Middle frontal gyrus (tissue), 1 donor: ENCODE results near the gene CEACAM3.
A peak's percentile ranks its signal among the peaks of the same experiment; 100 is the strongest.

Source experiments
- DNase-seq: peaks from one replicate; pipeline ENCODE4 v3.0.0-alpha.2; 2015; ENCODE audit warnings: low spot score; ENCODE audit errors: extremely low spot score

The CEACAM3 gene

GRCh38 chr19:41844601-41845000 is 48.2 kb downstream of the CEACAM3 start, which contains the start of gene LYPD4:
TSS of gene LYPD4 (minus strand) at chr19:41844683. CDS start at chr19:41839285, 5,398 bp downstream.
- no peak for DNase-seq

- no peak for DNase-seq
These were observed 48.4 kb downstream of the CEACAM3 start, which contains the start of gene DMRTC2 for GRCh38 chr19:41845001-41845050. TSS of gene DMRTC2 (plus strand) at chr19:41845042. CDS start at chr19:41847429, 2,387 bp downstream.

- DNase-seq = no peak
These were observed 48.7 kb downstream of the CEACAM3 start for GRCh38 chr19:41845051-41845590.

GRCh38 chr19:41847351-41848105 is 51.1 kb downstream of the CEACAM3 start:
- DNase-seq = no peak

GRCh38 chr19:41848666-41849065 is 52.3 kb downstream of the CEACAM3 start:
- no peak for DNase-seq

- no peak for DNase-seq
These were observed 52.7 kb downstream of the CEACAM3 start for GRCh38 chr19:41849067-41849466.

- DNase-seq = no peak
These were observed 54.0 kb downstream of the CEACAM3 start for GRCh38 chr19:41850381-41850780.

- DNase-seq = no peak
These were observed 55.1 kb downstream of the CEACAM3 start for GRCh38 chr19:41851456-41851855.

GRCh38 chr19:41853344-41853743 is 57.0 kb downstream of the CEACAM3 start:
- DNase-seq = no peak

GRCh38 chr19:41853768-41854167 is 57.4 kb downstream of the CEACAM3 start:
- no peak for DNase-seq

GRCh38 chr19:41859213-41859617 is 62.8 kb downstream of the CEACAM3 start:
- no peak for DNase-seq

- peak; percentile 99 for DNase-seq
These were observed 63.4 kb downstream of the CEACAM3 start, which contains the start of gene RPS19 for GRCh38 chr19:41859618-41860418. TSS of gene RPS19 (plus strand) at chr19:41860255. CDS start at chr19:41860775, 520 bp downstream.

GRCh38 chr19:41860419-41861115 is 64.2 kb downstream of the CEACAM3 start:
- DNase-seq = no peak
